WTC11 (cell line): ENCODE measurements around the gene ISY1.
"Not testable (repeated sequence)": the region's sequence is repeated elsewhere in the genome, so short reads cannot be mapped to it uniquely, and the experiment has no call there.

Experiments
- AFF4 ChIP-seq: sonication (generic); formaldehyde crosslinking; IDR thresholded peaks from 2 replicates; pipeline ENCODE4 v1.8.1; 2023; ENCODE audit warnings: mild to moderate bottlenecking, missing genetic modification reagents, borderline replicate concordance
- CTCF ChIP-seq: fragments of 200-600 bp; IDR thresholded peaks from 2 replicates; pipeline ENCODE4 v1.8.0; 2022; ENCODE audit warnings: antibody characterized with exemption

- TF ChIP-seq CTCF; AFF4 (CRISPR knock-in tag): not testable (repeated sequence)
Measured at GRCh38 chr3:129165594-129165993, 4.7 kb upstream of the ISY1 start.
